Activated CD8-positive, alpha-beta memory T cell treated with anti-CD3 and anti-CD28 coated beads for 36 hours (primary cell): ENCODE data around the gene FCSK. TPM values are rescaled to one million over a fixed set of nuclear protein-coding genes. Genes with fewer than 3 reads are reported as not detected.

Experiments
- CTCF ChIA-PET: fragments of 350-600 bp; sonication (Branson Sonifier 250); formaldehyde crosslinking; loops from one replicate; lab custom pipeline; 2021; ENCODE audit warnings: antibody characterized with exemption; lab: Charles Lee
- POLR2A ChIA-PET: fragments of 350-600 bp; sonication (Branson Sonifier 250); formaldehyde crosslinking; loops from one replicate; lab custom pipeline; 2021; ENCODE audit warnings: antibody characterized with exemption; lab: Charles Lee
- total RNA-seq, 2 experiments: library from RNA; stranded (reverse); gene quantifications; one replicate each; pipeline ENCODE4 v1.2.3, GENCODE V29; 2021

The FCSK gene
- total RNA-seq, 2 experiments from 2014 or later = 14.5 TPM

GRCh38 chr16:70527315-70527996 lies 73.1 kb downstream of the FCSK start:
- POLR2A ChIA-PET = no interaction called here

GRCh38 chr16:70529051-70529777 lies 74.8 kb downstream of the FCSK start:
- ChIA-PET CTCF (interaction anchor here (0.8 to 1.2 kb wide), 2 partner anchors 16 to 29 kb away, joined by 3 read pairs; no protein-coding TSS in a partner anchor), POLR2A (no interaction called here)

More at GRCh38 chr16:70527315-70527996, 73.1 kb downstream of the FCSK start:
- CTCF ChIA-PET = interaction anchor here (0.7 kb wide), 1 partner anchor 162 kb away, joined by 3 read pairs; no protein-coding TSS in a partner anchor

Other genes with a start within 250 kb of the FCSK start
- 10 to 100 TPM; 38.7 to 39.4 TPM for gene EXOSC6, start 202.7 kb upstream of the FCSK start, total RNA-seq
- gene AARS1, start 165.1 kb upstream of the FCSK start, total RNA-seq = 100 to 1,000 TPM; 162 to 164 TPM
- 10 to 100 TPM; 36.2 to 38.1 TPM for gene DDX19B, start 155.4 kb upstream of the FCSK start, total RNA-seq
- gene DDX19A, start 107.7 kb upstream of the FCSK start, total RNA-seq = 10 to 100 TPM; 67.3 to 67.5 TPM
- 10 to 100 TPM; 25.8 to 26.1 TPM for gene ST3GAL2, start 15.5 kb upstream of the FCSK start, total RNA-seq
- 10 to 100 TPM; 39.4 to 44.2 TPM for gene COG4, start 69.0 kb downstream of the FCSK start, total RNA-seq
- gene SF3B3, start 69.2 kb downstream of the FCSK start, total RNA-seq = 100 to 1,000 TPM; 611 to 626 TPM
- not detected for gene IL34, start 192.0 kb downstream of the FCSK start, total RNA-seq
- 1 to 10 TPM; 2.0 to 2.5 TPM for gene MTSS2, start 231.5 kb downstream of the FCSK start, total RNA-seq